LoVo (cell line): ENCODE measurements around the gene C17orf50.

ENCODE experiments used
- DNase-seq: peaks from one replicate; pipeline ENCODE4 v3.0.0-alpha.2; 2016; ENCODE audit warnings: low spot score

Gene C17orf50

DNA sequence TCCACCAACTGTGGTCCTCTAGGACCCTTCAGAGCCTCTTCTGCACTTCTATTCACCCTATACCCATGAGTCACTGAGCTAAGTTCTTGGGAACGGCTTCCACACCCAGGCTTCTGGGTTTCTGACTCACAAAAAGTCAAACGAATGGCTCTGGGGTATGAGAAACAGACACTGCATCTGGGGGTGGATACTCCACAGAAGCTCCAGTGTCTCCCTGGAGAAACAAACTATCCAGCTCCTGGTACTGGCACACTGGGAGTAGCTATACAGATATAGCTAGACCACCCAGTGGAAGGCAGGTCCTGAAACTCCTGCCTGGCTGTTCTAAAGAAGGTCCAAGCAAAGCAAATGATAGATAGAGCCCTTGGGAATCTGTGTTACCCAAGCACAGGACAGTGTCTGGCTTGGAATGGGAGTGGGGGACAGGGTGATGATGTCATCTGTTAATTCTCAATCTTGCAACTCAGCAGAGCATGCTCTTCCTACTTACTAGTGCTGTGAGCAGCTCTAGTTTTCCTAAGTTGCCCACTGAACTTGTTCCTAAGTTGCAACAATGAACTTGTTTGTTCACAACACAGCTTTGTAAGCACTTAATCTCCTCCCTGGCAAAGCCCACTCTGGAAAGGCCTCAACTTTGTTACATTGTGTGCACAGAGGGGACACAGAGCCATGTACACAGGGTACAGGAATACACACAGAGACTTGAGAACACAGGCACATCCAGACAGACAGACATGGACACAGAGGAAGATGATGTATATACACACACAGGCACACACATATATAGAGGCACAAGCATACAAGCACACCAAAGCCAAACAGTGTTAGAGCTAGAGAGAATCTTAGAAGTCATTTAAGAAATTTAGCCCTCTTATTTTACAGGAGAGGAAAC lies 28.0 kb downstream of the C17orf50 start:
- DNase-seq, result peak; percentile 71

DNA sequence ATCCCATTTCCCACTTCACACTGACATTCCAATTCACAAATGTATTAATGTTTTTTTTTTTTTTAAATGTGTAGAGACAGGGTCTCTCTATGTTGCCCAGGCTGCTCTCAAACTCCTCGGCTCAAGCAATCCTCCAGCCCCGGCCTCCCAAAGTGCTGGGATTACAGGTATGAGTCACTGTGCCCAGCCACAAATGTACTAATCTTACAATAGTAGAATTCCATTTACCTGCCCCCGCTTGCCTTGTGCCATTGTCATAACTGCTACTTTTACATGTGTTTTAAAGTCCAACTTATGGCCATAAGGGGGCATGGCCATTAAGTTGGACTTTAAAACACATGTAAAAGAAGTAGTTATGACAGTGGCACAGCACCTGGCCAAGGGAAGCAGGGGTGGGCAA lies 30.2 kb downstream of the C17orf50 start:
- DNase-seq, result no peak

DNA sequence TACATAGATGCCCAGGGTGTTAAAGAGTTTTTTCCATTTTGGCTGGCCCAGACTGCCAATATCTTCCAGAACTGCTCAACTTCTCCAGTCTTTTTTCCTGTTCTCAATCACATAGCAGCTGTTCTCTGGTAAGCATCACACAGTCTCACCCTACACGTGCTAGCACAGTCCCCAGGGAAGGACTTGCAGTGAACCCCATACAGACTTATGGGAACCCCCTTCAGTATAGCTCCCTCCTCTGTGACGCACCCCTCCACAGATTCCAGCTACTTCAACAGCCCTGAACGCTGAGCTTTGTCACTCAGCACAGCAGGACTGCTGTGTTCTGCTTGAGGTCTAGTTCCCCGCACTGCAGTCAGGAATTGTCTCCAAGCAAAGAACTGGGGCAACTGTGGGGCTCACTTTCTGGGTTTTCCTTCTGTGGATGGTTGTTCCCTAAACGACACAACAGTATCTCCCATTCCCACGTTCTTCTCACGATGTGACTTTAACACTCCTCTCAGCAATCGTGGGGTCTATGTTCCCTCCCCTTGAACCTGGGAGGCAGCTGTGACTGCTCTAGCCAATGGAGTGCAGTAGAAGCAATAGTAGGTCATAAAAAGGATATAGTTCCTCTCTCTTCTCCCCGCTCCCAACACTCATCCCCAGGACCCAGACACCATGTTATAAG lies 31.1 kb downstream of the C17orf50 start:
- no peak for DNase-seq

- DNase-seq, result no peak
Measured at GRCh38 chr17:35793257-35793656, 32.6 kb downstream of the C17orf50 start.

DNA sequence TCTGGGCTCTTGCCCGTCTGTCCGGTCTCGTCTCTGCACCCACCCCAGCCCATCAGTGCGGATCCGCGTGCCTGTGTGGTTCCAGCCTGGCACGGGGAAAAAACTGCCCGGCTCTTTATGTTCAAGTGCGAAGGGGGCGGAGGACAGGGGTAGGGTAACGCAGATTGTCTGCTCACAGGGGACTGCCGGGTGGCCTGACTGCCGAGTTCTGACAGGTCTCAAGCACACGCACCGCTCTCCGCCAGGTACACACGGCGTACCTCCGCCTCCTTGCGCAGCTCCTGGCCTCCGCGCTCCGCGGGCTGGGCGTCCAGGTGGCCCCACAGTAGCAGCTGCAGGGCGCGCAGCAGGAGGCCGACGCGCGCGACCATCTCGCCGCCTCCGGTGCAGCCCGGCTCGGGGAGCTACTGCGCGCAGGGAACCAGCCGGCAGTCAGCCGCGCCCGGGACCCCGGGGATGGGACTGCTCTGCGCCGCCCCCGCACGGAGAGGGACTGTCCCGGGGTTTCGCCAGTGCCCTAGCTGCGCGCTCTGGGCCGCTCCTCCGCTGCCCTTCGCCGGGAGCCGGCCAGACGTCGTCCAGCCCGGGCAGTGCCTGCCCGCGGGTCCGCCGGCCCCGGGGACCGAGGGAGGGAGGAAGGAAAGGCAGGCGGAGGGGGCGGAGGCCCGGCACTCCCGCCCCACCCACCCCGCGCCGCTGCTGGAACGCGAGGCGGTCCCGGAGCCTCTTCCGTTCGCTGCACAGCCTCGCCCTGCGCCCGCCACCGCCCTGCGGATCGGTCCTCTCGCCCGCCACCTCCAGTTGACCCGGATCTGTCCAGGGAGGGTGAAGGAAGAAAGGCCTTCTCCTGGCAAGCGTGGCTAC lies 34.6 kb downstream of the C17orf50 start, which contains the start of gene MMP28:
Gene MMP28, minus strand, starts transcription at position 635 of the 864 bp plus-strand sequence. Its CDS starts 264 bp downstream, at position 371.
- peak; percentile 56 for DNase-seq

DNA sequence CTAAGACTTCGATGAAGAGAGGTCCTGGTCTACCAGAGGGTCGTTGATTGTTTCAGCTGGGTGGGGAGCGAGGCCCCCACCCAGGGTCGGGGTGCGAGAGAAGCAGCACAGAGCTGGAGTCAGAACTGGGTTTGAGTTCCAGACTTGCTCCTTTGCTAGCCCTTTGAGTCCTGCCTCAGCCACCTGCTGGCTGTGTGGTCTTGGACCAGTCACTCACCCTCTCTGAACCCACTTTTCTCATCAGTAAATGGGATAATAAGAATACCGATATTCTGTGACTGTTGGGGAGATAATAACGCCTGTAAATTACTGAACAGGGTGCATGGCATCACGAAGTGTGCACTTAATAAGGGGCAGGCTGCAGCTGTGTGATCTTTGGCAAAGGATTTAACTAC lies 35.2 kb downstream of the C17orf50 start:
- DNase-seq, result no peak

GRCh38 chr17:35796942-35797341 lies 36.3 kb downstream of the C17orf50 start:
- DNase-seq, result no peak

DNA sequence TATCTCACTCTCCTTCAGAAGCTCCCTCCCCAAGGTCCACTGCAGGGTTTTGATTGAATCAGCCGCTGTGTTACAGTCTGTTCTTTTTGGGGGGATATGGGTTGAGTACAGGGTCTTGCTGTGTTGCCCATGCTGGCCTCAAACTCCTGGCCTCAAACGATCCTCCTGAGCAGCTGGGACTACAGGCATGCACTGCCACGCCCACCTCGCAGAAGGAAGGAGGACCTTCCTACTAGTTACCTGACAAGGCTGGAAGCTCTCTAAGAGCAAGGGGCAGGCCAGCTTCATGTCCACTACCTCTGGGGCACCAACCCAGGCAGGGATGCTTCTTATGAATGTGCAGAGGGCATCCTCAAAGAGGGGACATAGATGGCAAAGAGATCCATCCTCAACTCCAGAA lies 36.7 kb downstream of the C17orf50 start:
- no peak for DNase-seq

- no peak for DNase-seq
Measured at GRCh38 chr17:35797918-35798317, 37.2 kb downstream of the C17orf50 start.

DNA sequence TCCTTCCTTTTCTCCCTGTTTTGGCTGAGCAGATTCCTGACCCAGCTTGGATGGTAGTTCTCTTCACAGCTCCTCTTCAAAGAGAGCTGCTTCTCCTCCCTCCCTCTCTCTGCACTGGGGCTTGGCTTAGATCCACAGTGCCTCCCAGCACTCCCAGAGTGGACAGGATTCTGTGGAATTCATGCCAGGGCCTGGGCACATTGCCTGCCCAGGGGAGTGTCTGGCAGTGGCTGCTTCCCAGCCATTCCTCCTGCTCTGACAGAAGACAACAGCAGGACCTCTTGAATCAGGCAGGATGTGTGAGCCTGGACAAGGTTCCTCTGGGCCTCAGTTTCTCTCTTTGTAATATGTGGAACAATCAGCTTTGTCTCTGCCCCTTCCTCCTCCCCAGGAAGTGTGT lies 39.3 kb downstream of the C17orf50 start:
- peak; percentile 60 for DNase-seq

- DNase-seq, result no peak
Measured at GRCh38 chr17:35801583-35802224, 41.0 kb downstream of the C17orf50 start.

DNA sequence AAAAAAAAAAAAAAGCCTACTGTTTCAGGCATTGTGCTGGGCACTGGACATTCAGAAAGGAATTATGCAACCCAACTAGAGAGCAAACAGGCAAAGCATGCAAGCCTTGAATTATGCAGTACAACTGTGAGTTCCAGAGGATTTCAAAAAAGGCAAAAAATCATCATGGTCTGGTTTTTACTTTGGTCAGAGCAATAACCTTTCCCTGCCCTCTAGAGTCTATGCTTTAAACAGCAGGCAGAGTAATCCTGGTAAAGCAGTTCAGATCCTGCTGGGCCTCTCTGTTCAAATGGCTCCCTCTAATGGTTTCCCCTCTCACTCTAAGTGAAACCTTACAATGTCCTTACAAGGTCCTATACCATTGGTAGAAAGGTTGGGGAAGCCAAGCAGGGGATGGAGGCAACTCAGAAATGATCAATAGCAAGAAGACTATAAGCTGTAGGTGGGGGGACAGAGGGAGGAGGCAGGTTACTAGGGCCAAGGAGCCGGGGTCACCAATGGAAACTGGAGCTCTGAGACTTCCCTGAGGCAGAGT lies 44.0 kb downstream of the C17orf50 start:
- peak; percentile 79 for DNase-seq

DNA sequence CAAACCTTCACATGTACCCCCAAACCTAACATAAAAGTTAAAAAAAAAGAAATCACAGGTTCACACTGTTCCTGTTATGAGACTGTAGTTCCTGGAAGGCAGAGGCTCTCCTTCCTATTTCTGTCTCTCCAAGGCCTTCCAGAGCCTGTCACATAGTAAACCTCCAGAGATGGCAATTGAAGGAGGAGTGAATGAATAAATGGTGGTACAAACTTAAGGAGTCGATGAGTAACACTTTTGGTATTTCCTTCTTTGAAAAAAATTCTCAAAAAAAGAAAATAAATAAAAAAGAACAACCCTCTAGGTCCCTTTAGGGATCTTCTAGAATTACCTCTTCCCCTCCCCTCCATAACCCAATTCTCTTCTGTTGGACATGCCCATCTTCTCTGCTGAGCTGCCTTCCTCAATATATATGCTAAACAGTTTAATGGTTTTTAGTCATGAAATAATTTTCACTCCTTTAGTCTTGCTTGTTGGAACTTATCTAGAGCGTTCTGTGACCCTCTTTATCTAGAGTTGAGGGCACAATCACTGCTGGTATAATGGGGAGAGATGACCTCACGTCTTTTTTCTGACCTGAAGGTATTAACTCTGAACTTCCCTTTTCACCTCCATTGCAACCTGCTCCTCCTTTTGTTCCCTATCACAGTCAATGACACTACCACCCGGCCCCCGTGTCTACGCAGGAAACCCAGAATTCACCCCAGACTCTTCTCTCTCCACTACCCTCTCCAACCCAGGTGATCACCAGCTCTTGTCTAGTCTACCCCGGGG lies 46.9 kb downstream of the C17orf50 start:
- no peak for DNase-seq

- no peak for DNase-seq
Measured at GRCh38 chr17:35808240-35808961, 47.7 kb downstream of the C17orf50 start.

GRCh38 chr17:35808962-35809854 lies 48.5 kb downstream of the C17orf50 start, which contains the start of gene TAF15:
TAF15 (plus strand) TSS chr17:35809484; CDS start chr17:35809570, 86 bp downstream.
- peak; percentile 97 for DNase-seq

DNA sequence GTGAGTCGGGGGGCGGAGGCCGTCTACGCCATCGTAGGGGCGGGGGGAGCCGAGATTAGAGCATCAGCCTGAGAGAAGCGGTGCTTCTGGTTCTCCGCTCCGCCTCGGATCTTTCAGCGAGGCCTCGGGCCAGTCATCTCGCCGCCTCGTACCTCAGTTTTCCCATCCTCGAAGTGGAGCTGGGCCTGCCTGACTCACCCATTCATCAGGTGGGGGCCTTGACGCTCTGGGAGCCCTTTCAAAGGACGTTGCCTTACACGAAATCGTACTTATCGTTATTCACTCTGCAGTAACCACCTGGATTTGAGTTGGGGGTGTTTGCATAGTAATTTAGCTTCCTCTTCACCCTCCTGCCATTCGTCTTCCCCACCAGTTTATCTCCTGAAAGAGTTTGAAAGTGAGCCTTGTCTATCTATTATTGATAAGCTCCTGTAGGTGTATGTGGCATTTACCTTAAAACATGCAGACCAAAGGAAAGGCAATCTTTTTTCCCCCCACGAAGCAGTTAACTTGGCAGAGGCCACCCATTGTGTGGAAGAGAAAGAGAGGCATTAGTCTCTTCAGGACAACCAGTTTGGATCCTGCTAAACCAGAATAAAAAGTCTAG lies 49.3 kb downstream of the C17orf50 start:
- no peak for DNase-seq

- DNase-seq, result no peak
Measured at GRCh38 chr17:35811759-35812158, 51.1 kb downstream of the C17orf50 start.

DNA sequence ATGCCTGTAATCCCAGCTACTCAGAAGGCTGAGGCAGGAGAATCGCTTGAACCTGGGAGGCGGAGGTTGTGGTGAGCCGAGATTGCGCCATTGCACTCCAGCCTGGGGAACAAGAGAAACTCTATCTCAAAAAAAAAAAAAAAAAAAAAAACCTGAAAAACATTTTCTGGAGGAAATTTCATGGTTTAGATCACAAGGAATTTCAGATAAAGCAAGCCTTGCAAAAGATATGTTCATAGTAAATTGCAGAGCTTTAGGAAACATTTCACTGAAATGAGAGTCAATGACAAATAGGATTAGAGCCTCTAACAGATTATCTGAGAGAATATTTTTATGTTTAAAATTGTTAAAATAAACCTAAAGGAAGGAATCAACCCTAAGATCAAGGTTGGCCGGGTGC lies 51.8 kb downstream of the C17orf50 start:
- DNase-seq, result no peak
